ENCODE results near the gene RPS21. TPM values are rescaled to one million over a fixed set of nuclear protein-coding genes. Genes with fewer than 3 reads are reported as not detected.

The RPS21 gene
- polyA plus RNA-seq, 1 donor from 2014 or later = 1,633 TPM

DNA sequence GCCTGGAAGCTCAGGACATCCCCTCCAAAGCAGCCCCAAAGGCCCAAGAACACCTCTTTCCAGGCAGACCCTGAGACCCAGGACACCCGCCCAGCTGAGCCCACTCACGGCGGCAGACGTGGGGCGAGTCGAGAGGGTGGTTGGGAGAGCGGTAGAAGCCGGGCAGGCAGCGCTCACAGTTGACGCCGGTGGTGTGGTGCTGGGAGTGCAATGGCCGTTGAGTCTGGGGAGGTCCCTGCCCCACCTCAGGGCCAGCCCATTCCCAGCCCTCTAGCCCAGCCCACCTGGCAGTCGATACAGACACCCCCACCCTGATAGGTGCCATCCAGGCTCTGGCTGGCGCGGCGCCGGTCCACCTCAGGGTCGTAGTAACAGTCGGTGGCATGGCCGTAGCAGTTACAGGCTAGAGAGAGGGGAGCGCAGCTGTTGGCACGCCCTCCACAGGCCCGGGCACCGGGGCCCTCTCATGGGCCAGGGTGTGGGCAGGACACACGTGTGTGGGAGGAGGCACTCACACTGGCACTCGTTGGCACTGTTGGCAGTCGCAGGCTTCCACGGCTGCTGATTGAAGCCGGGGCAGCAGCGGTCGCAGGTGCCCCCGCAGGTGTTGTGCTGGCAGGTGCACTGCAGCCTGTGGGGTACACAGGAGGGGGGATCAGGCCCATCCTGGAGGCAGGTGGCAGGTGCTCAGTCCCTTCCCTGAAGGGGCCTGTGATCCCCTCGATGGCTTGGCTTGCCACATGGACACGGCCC is 40.3 kb upstream of the RPS21 start:
- no peak for TF ChIP-seq POLR2AphosphoS5 (IDR thresholded peaks at IDR 0.05)
- no peak for TF ChIP-seq MXI1 (conservative IDR thresholded peaks at IDR 0.05; ENCODE audit: poor library complexity, severe bottlenecking)
- TF ChIP-seq TAF1 (IDR thresholded peaks at IDR 0.05; ENCODE audit: low read depth) = no peak
- TF ChIP-seq, protein P1, sequence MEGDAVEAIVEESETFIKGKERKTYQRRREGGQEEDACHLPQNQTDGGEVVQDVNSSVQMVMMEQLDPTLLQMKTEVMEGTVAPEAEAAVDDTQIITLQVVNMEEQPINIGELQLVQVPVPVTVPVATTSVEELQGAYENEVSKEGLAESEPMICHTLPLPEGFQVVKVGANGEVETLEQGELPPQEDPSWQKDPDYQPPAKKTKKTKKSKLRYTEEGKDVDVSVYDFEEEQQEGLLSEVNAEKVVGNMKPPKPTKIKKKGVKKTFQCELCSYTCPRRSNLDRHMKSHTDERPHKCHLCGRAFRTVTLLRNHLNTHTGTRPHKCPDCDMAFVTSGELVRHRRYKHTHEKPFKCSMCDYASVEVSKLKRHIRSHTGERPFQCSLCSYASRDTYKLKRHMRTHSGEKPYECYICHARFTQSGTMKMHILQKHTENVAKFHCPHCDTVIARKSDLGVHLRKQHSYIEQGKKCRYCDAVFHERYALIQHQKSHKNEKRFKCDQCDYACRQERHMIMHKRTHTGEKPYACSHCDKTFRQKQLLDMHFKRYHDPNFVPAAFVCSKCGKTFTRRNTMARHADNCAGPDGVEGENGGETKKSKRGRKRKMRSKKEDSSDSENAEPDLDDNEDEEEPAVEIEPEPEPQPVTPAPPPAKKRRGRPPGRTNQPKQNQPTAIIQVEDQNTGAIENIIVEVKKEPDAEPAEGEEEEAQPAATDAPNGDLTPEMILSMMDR (IDR thresholded peaks at IDR 0.05; ENCODE audit: poor library complexity, severe bottlenecking) = no peak
- no peak for TF ChIP-seq REST (IDR thresholded peaks at IDR 0.05; ENCODE audit: borderline replicate concordance)
- no peak for TF ChIP-seq RAD21 (conservative IDR thresholded peaks at IDR 0.05)
- no peak for TF ChIP-seq EP300 (conservative IDR thresholded peaks at IDR 0.05; ENCODE audit: poor library complexity, severe bottlenecking)
- TF ChIP-seq EZH2 (IDR thresholded peaks at IDR 0.05; ENCODE audit: borderline replicate concordance, insufficient read depth, low read length, poor library complexity, severe bottlenecking) = no peak
- TF ChIP-seq SMC3 (conservative IDR thresholded peaks at IDR 0.05; ENCODE audit: poor library complexity) = no peak
- Histone ChIP-seq H3K79me2 (replicated peaks; ENCODE audit: insufficient read depth, low read length) (no peaks in the 10 kb centered on the region), H3K27ac (ENCODE audit: low read length) (no peak overlapping the region), H3K9me3 (ENCODE audit: low read length) (no peaks in the 10 kb centered on the region), H3F3A (ENCODE audit: insufficient read depth, low read length, poor library complexity, severe bottlenecking) (no peaks in the 10 kb centered on the region), H4K20me1 (ENCODE audit: insufficient read depth) (no peaks in the 10 kb centered on the region), H3K9ac (ENCODE audit: low read length) (no peak overlapping the region), H3K4me3 (ENCODE audit: low read length) (no peak overlapping the region), H3K36me3 (ENCODE audit: insufficient read depth, low read length) (no peaks in the 10 kb centered on the region), H3K9me2 (ENCODE audit: insufficient read depth, low read length) (no peaks in the 10 kb centered on the region), H3K4me2 (ENCODE audit: low read length) (no peak overlapping the region), H2AFZ (ENCODE audit: low read depth, low read length) (no peak overlapping the region), H3K27me3 (ENCODE audit: insufficient read depth, low read depth, low read length) (no peaks in the 10 kb centered on the region)

DNA sequence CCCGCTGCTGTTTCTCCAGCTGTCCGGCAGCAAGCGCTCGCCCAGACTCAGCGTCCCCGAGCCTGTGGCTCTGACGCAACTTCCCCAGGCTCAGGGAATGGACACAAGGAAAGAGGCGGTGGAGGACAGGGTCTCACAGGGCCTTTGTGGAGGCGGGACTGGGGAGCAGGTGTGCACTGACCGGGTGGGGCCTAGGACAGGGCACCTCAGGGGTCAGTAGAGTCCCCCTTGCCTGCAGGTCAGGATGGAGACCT is 39.8 kb upstream of the RPS21 start:
- no peaks in the 10 kb centered on the region for H3K79me2 ChIP-seq (replicated peaks; ENCODE audit: insufficient read depth, low read length)
- H3K27me3 ChIP-seq (ENCODE audit: insufficient read depth, low read depth, low read length) = no peaks in the 10 kb centered on the region
- no peaks in the 10 kb centered on the region for H3K36me3 ChIP-seq (ENCODE audit: insufficient read depth, low read length)

More for the DNA sequence above, 39.8 kb upstream of the RPS21 start:
- no peak overlapping the region for H3K27ac ChIP-seq (ENCODE audit: low read length)
- no peak overlapping the region for H3K4me2 ChIP-seq (ENCODE audit: low read length)
- H3K4me3 ChIP-seq (ENCODE audit: low read length) = no peak overlapping the region
- H3K9me3 ChIP-seq (ENCODE audit: low read length) = no peaks in the 10 kb centered on the region
- H3K9ac ChIP-seq (ENCODE audit: low read length) = no peak overlapping the region
- no peaks in the 10 kb centered on the region for H3F3A ChIP-seq (ENCODE audit: insufficient read depth, low read length, poor library complexity, severe bottlenecking)
- H3K9me2 ChIP-seq (ENCODE audit: insufficient read depth, low read length) = no peaks in the 10 kb centered on the region
- TF ChIP-seq TAF1 (IDR thresholded peaks at IDR 0.05; ENCODE audit: low read depth) = no peak
- TF ChIP-seq POLR2AphosphoS5 (IDR thresholded peaks at IDR 0.05) = no peak
- no peak for TF ChIP-seq REST (IDR thresholded peaks at IDR 0.05; ENCODE audit: borderline replicate concordance)
- TF ChIP-seq EP300 (conservative IDR thresholded peaks at IDR 0.05; ENCODE audit: poor library complexity, severe bottlenecking) = no peak
- no peak for TF ChIP-seq SMC3 (conservative IDR thresholded peaks at IDR 0.05; ENCODE audit: poor library complexity)
- no peak for TF ChIP-seq RAD21 (conservative IDR thresholded peaks at IDR 0.05)
- TF ChIP-seq, protein P1 (IDR thresholded peaks at IDR 0.05; ENCODE audit: poor library complexity, severe bottlenecking) = no peak
- TF ChIP-seq EZH2 (IDR thresholded peaks at IDR 0.05; ENCODE audit: borderline replicate concordance, insufficient read depth, low read length, poor library complexity, severe bottlenecking) = no peak
- no peak for TF ChIP-seq MXI1 (conservative IDR thresholded peaks at IDR 0.05; ENCODE audit: poor library complexity, severe bottlenecking)
- H2AFZ ChIP-seq (ENCODE audit: low read depth, low read length) = no peak overlapping the region
- H4K20me1 ChIP-seq (ENCODE audit: insufficient read depth) = no peaks in the 10 kb centered on the region

Data from neural cell (in vitro differentiated cells).